Measurements from ENCODE around the gene DACH1. TPM values are rescaled to one million over a fixed set of nuclear protein-coding genes. Genes with fewer than 3 reads are reported as not detected.

Gene DACH1
- total RNA-seq, 1 experiment from 2014 or later: 0.11 TPM

GRCh38 chr13:71862459-71862943 lies 4.5 kb downstream of the DACH1 start:
- no peak for TF ChIP-seq EZH2 (IDR thresholded peaks at IDR 0.05; ENCODE audit: borderline replicate concordance, low read depth, low read length, poor library complexity, severe bottlenecking)
- TF ChIP-seq CTCF (conservative IDR thresholded peaks at IDR 0.05; ENCODE audit: low read depth, low read length): no peak
- no peak for DNase-seq (ENCODE audit: low spot score)
- POLR2A ChIA-PET (ENCODE audit: low non-redundant PET): no interaction called here
- CTCF ChIA-PET: no interaction called here
- no peaks in the 10 kb centered on the region for H3K9me3 ChIP-seq (ENCODE audit: low read depth, low read length, poor library complexity, severe bottlenecking)
- H3K4me3 ChIP-seq (ENCODE audit: low read depth, low read length, poor library complexity, severe bottlenecking): no peak overlapping the region
- peaks cover 10% of the 10 kb centered on the region for H3K4me1 ChIP-seq (ENCODE audit: insufficient read depth, low read length, poor library complexity, severe bottlenecking)
- intact Hi-C loops (cut with micrococcal nuclease; ENCODE audit: unreplicated experiment): loop anchor here (10.0 kb wide), 1 partner anchor 238 kb away; no protein-coding TSS in a partner anchor
- H3K27ac ChIP-seq (ENCODE audit: low read depth, low read length, poor library complexity, severe bottlenecking): no peak overlapping the region
- H3K27me3 ChIP-seq (replicated peaks; ENCODE audit: insufficient read depth, low read depth, low read length, poor library complexity): peaks cover 93% of the 10 kb centered on the region
- H3K36me3 ChIP-seq (ENCODE audit: insufficient read depth, low read length, poor library complexity, severe bottlenecking): no peaks in the 10 kb centered on the region
- no TSS peak for BruUV-seq (replicated peaks)

- H3K4me3 ChIP-seq (ENCODE audit: low read depth, low read length, poor library complexity, severe bottlenecking): no peak overlapping the region
- CTCF ChIA-PET: no interaction called here
Measured at GRCh38 chr13:71861769-71862458, 5.1 kb downstream of the DACH1 start.

GRCh38 chr13:71860547-71861138 lies 6.4 kb downstream of the DACH1 start:
- Histone ChIP-seq H3K4me1 (ENCODE audit: insufficient read depth, low read length, poor library complexity, severe bottlenecking) (peaks cover 10% of the 10 kb centered on the region), H3K4me3 (ENCODE audit: low read depth, low read length, poor library complexity, severe bottlenecking) (no peak overlapping the region), H3K36me3 (ENCODE audit: insufficient read depth, low read length, poor library complexity, severe bottlenecking) (no peaks in the 10 kb centered on the region), H3K9me3 (ENCODE audit: low read depth, low read length, poor library complexity, severe bottlenecking) (no peaks in the 10 kb centered on the region), H3K27me3 (replicated peaks; ENCODE audit: insufficient read depth, low read depth, low read length, poor library complexity) (peaks cover 83% of the 10 kb centered on the region), H3K27ac (ENCODE audit: low read depth, low read length, poor library complexity, severe bottlenecking) (no peak overlapping the region)
- ChIA-PET CTCF (no interaction called here), POLR2A (ENCODE audit: low non-redundant PET) (no interaction called here)
- TF ChIP-seq EZH2 (IDR thresholded peaks at IDR 0.05; ENCODE audit: borderline replicate concordance, low read depth, low read length, poor library complexity, severe bottlenecking): no peak
- TF ChIP-seq CTCF (conservative IDR thresholded peaks at IDR 0.05; ENCODE audit: low read depth, low read length): no peak
- DNase-seq (ENCODE audit: low spot score): peak; percentile 5
- no TSS peak for BruUV-seq (replicated peaks)
- intact Hi-C loops (cut with micrococcal nuclease; ENCODE audit: unreplicated experiment): loop anchor here (10.0 kb wide), 1 partner anchor 236 kb away; no protein-coding TSS in a partner anchor

More at GRCh38 chr13:71861769-71862458, 5.1 kb downstream of the DACH1 start:
- Histone ChIP-seq H3K27me3 (replicated peaks; ENCODE audit: insufficient read depth, low read depth, low read length, poor library complexity) (peaks cover 91% of the 10 kb centered on the region), H3K36me3 (ENCODE audit: insufficient read depth, low read length, poor library complexity, severe bottlenecking) (no peaks in the 10 kb centered on the region), H3K9me3 (ENCODE audit: low read depth, low read length, poor library complexity, severe bottlenecking) (no peaks in the 10 kb centered on the region), H3K27ac (ENCODE audit: low read depth, low read length, poor library complexity, severe bottlenecking) (no peak overlapping the region), H3K4me1 (ENCODE audit: insufficient read depth, low read length, poor library complexity, severe bottlenecking) (peaks cover 10% of the 10 kb centered on the region)
- POLR2A ChIA-PET (ENCODE audit: low non-redundant PET): no interaction called here
- BruUV-seq (replicated peaks): no TSS peak
- TF ChIP-seq CTCF (conservative IDR thresholded peaks at IDR 0.05; ENCODE audit: low read depth, low read length): no peak
- TF ChIP-seq EZH2 (IDR thresholded peaks at IDR 0.05; ENCODE audit: borderline replicate concordance, low read depth, low read length, poor library complexity, severe bottlenecking): no peak
- DNase-seq (ENCODE audit: low spot score): no peak
- intact Hi-C loops (cut with micrococcal nuclease; ENCODE audit: unreplicated experiment): loop anchor here (10.0 kb wide), 1 partner anchor 237 kb away; no protein-coding TSS in a partner anchor
